ENCODE results near the gene KRTAP25-1. TPM values are rescaled to one million over a fixed set of nuclear protein-coding genes. Genes with fewer than 3 reads are reported as not detected.

KRTAP25-1 gene
- polyA plus RNA-seq, 3 donors = not detected

- no CpG with 5 or more reads among the region's 2 CpGs for WGBS (ENCODE audit: insufficient coverage)
- no peak overlapping the region for H2AFZ ChIP-seq (ENCODE audit: insufficient read depth, low read depth, low read length, poor library complexity, severe bottlenecking)
- H3K27me3 ChIP-seq (ENCODE audit: control insufficient read depth in 2 of 2, insufficient read depth in 2 of 2, low read length in 2 of 2) = no peaks in the 10 kb centered on the region
- no peak overlapping the region for H3K9ac ChIP-seq (ENCODE audit: insufficient read depth, low read length, poor library complexity, severe bottlenecking)
- no peaks in the 10 kb centered on the region for H3K79me2 ChIP-seq (ENCODE audit: insufficient read depth, low read length)
- intact Hi-C loops (cut with micrococcal nuclease) = no loop called here
- DNase-seq = no peak
- Mint-ChIP-seq H3K4me1 (no peaks in the 10 kb centered on the region), H3K27me3 (ENCODE audit: low read depth in 3 of 3) (peaks cover 0 to 2% (median 0%) of the 10 kb centered on the region in 3 donors), H3K27ac (no peak overlapping the region), H3K36me3 (no peaks in the 10 kb centered on the region), H3K4me3 (no peak overlapping the region), H3K9me3 (peaks cover 0 to 2% (median 0%) of the 10 kb centered on the region in 7 donors)
- H4K20me1 ChIP-seq (ENCODE audit: insufficient read depth, low read length) = no peaks in the 10 kb centered on the region
- H3K4me2 ChIP-seq (replicated peaks; ENCODE audit: extremely low read depth, low read length, poor library complexity, severe bottlenecking) = no peak overlapping the region
- H3K4me1 ChIP-seq (ENCODE audit: control insufficient read depth in 1 of 2, insufficient read depth in 2 of 2, low read length in 2 of 2) = no peaks in the 10 kb centered on the region
- H3K9me3 ChIP-seq (replicated peaks in 1 of 2; ENCODE audit: control insufficient read depth in 1 of 2, insufficient read depth in 1 of 2, low read length in 2 of 2) = no peaks in the 10 kb centered on the region
- H3K27ac ChIP-seq (ENCODE audit: low read depth in 1 of 2, low read length in 2 of 2) = no peak overlapping the region
- no peak overlapping the region for H3K4me3 ChIP-seq (replicated peaks in 1 of 3; ENCODE audit: low read depth in 2 of 3, low read length in 3 of 3)
- no peaks in the 10 kb centered on the region for H3K36me3 ChIP-seq (replicated peaks in 1 of 2; ENCODE audit: control insufficient read depth in 1 of 2, insufficient read depth in 2 of 2, low read length in 2 of 2)
- TF ChIP-seq CTCF (IDR thresholded peaks at IDR 0.05) = no peak
Observed at GRCh38 chr21:30336596-30336995, 47.3 kb upstream of the KRTAP25-1 start.

GRCh38 chr21:30333736-30334135 is 44.4 kb upstream of the KRTAP25-1 start:
- Mint-ChIP-seq H3K4me1 (no peaks in the 10 kb centered on the region), H3K4me3 (no peak overlapping the region), H3K27ac (peak overlapping the region in 1 of 7 donors; percentile 61), H3K27me3 (ENCODE audit: low read depth in 3 of 3) (peaks cover 0 to 2% (median 0%) of the 10 kb centered on the region in 3 donors), H3K36me3 (no peaks in the 10 kb centered on the region), H3K9me3 (peaks cover 0 to 3% (median 0%) of the 10 kb centered on the region in 7 donors)
- Histone ChIP-seq H3K36me3 (replicated peaks in 1 of 2; ENCODE audit: control insufficient read depth in 1 of 2, insufficient read depth in 2 of 2, low read length in 2 of 2) (no peaks in the 10 kb centered on the region), H3K27me3 (ENCODE audit: control insufficient read depth in 2 of 2, insufficient read depth in 2 of 2, low read length in 2 of 2) (no peaks in the 10 kb centered on the region), H3K79me2 (ENCODE audit: insufficient read depth, low read length) (no peaks in the 10 kb centered on the region), H3K4me2 (replicated peaks; ENCODE audit: extremely low read depth, low read length, poor library complexity, severe bottlenecking) (no peak overlapping the region), H3K4me1 (ENCODE audit: control insufficient read depth in 1 of 2, insufficient read depth in 2 of 2, low read length in 2 of 2) (no peaks in the 10 kb centered on the region), H3K4me3 (replicated peaks in 1 of 3; ENCODE audit: low read depth in 2 of 3, low read length in 3 of 3) (no peak overlapping the region), H4K20me1 (ENCODE audit: insufficient read depth, low read length) (no peaks in the 10 kb centered on the region), H3K9me3 (replicated peaks in 1 of 2; ENCODE audit: control insufficient read depth in 1 of 2, insufficient read depth in 1 of 2, low read length in 2 of 2) (no peaks in the 10 kb centered on the region), H3K27ac (ENCODE audit: low read depth in 1 of 2, low read length in 2 of 2) (no peak overlapping the region), H3K9ac (ENCODE audit: insufficient read depth, low read length, poor library complexity, severe bottlenecking) (no peak overlapping the region), H2AFZ (ENCODE audit: insufficient read depth, low read depth, low read length, poor library complexity, severe bottlenecking) (no peak overlapping the region)
- DNase-seq = no peak
- no peak for TF ChIP-seq CTCF (IDR thresholded peaks at IDR 0.05)
- whole genome bisulfite sequencing (ENCODE audit: insufficient coverage) = no CpG with 5 or more reads among the region's 3 CpGs
- intact Hi-C loops (cut with micrococcal nuclease) = no loop called here

Data from CD14-positive monocyte (primary cell).